Upper lobe of left lung (tissue), 4 donors: ENCODE results near the gene ITPA.

Experiments used
- EP300 ChIP-seq, 4 donors: sonication (generic); formaldehyde crosslinking; IDR thresholded peaks; one replicate each; pipeline ENCODE4 v1.5.1; 2017; ENCODE audit warnings: antibody characterized with exemption in 4 of 4, control low read depth in 2 of 4
- POLR2A ChIP-seq, 4 donors: fragments of 450-650 bp; IDR thresholded peaks; one replicate each; pipeline ENCODE4 v1.5.1; 2016 to 2017; ENCODE audit warnings: antibody characterized with exemption in 4 of 4, mild to moderate bottlenecking in 2 of 4
- POLR2AphosphoS5 ChIP-seq, 2 donors: sonication (generic); formaldehyde crosslinking; IDR thresholded peaks; one replicate each; pipeline ENCODE4 v1.5.1; 2017; ENCODE audit warnings: antibody characterized with exemption in 2 of 2
- TF ChIP-seq, protein P1 (sequence below), 6 experiments: fragments of 450-650 bp in 4 of 6; fragments of 200-600 bp in 2 of 6; sonication (generic) in 2 of 6; IDR thresholded peaks; one replicate each; pipeline ENCODE4 v1.5.1; 2016 to 2019; ENCODE audit warnings: antibody characterized with exemption in 6 of 6

- TF ChIP-seq, protein P1, sequence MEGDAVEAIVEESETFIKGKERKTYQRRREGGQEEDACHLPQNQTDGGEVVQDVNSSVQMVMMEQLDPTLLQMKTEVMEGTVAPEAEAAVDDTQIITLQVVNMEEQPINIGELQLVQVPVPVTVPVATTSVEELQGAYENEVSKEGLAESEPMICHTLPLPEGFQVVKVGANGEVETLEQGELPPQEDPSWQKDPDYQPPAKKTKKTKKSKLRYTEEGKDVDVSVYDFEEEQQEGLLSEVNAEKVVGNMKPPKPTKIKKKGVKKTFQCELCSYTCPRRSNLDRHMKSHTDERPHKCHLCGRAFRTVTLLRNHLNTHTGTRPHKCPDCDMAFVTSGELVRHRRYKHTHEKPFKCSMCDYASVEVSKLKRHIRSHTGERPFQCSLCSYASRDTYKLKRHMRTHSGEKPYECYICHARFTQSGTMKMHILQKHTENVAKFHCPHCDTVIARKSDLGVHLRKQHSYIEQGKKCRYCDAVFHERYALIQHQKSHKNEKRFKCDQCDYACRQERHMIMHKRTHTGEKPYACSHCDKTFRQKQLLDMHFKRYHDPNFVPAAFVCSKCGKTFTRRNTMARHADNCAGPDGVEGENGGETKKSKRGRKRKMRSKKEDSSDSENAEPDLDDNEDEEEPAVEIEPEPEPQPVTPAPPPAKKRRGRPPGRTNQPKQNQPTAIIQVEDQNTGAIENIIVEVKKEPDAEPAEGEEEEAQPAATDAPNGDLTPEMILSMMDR (IDR thresholded peaks at IDR 0.05): no peak
- no peak for TF ChIP-seq POLR2A (IDR thresholded peaks at IDR 0.05)
- no peak for TF ChIP-seq POLR2AphosphoS5 (IDR thresholded peaks at IDR 0.05)
- TF ChIP-seq EP300 (IDR thresholded peaks at IDR 0.05): no peak
Measured at GRCh38 chr20:3222635-3223600, 13.6 kb downstream of the ITPA start.
